ENCODE measurements around the gene CACNA1D.

DNA sequence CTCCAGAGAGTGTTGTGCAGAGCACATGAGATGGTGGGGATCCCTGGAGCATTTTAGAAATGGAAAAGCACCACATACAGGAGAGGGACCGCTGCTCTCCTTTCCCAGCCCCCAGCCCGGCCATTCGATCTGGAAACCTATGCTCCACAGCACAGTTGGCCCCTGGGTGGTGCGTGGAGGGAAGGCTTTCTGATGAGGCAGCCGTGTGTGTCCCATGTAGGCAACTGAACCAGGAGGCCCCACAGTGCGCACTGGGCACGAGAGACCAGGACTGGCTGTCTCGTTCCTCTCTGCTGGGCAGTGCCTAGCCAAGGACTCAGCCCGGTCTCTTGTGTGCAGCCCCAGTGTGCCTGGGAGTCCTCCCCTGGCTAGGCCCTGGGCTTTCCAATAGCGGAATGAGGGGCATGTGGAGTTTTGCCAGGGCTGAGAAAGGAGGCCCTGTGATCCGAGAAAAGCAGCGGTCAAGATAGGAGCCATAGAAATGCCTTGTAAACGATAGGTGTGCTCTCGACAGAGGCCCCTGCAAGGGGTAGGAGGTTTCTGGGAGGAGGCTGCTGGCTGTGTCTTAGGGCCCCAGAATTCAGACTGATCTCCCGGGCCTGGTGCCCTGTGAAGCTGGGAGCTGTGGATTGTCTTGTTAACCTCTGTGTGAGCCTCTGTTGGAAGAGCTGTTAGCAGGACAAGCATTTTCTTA lies 312.9 kb downstream of the CACNA1D start:
- TF ChIP-seq POLR2AphosphoS5 (IDR thresholded peaks at IDR 0.05; ENCODE audit: low read depth, low read length), result no peak
- TF ChIP-seq POLR2A (IDR thresholded peaks at IDR 0.05; ENCODE audit: low read depth, low read length), result no peak
- no peak for TF ChIP-seq TAF1 (IDR thresholded peaks at IDR 0.05; ENCODE audit: borderline replicate concordance, low read depth, low read length)

Measured in GM12892 (cell line).